Panc1 (cell line): Measurements from ENCODE around the gene KBTBD2. TPM values are rescaled to one million over a fixed set of nuclear protein-coding genes. Genes with fewer than 3 reads are reported as not detected.
"Not testable (repeated sequence)": the region's sequence is repeated elsewhere in the genome, so short reads cannot be mapped to it uniquely, and the experiment has no call there.

Experiments
- ATAC-seq: fragments of 200-7000 bp; cut with Tn5 transposase; 2 replicates; pipeline ENCODE4 v1.9.1; 2020; ENCODE audit warnings: mild to moderate bottlenecking, moderate library complexity
- BruUV-seq: library from RNA; stranded (reverse); fragments of 400-500 nt; replicated peaks from 2 replicates; lab custom pipeline; 2021; lab: Mats Ljungman, UMichigan
- CTCF ChIA-PET: fragments of 300-600 bp; sonication (Branson Sonifier 250); formaldehyde crosslinking; loops from one replicate; lab custom pipeline; 2022; ENCODE audit warnings: antibody characterized with exemption; lab: Charles Lee
- POLR2A ChIA-PET: fragments of 300-600 bp; sonication (Branson Sonifier 250); formaldehyde crosslinking; loops from one replicate; lab custom pipeline; 2022; ENCODE audit warnings: antibody characterized with exemption; lab: Charles Lee
- DNase-seq: peaks from one replicate; pipeline ENCODE4 v3.0.0-alpha.2; 2010; ENCODE audit warnings: low read depth, low spot score
- H3K27ac ChIP-seq: 2 replicates; pipeline ENCODE4 v1.5.1; 2011; ENCODE audit warnings: mild to moderate bottlenecking, low read length, inconsistent platforms
- H3K27me3 ChIP-seq: fragments of 200-500 bp; sonication (Bioruptor generic); 2 replicates; pipeline ENCODE4 v1.6.0; 2014; ENCODE audit warnings: low read length, inconsistent platforms; ENCODE audit not compliant: control insufficient read depth, insufficient read depth
- H3K36me3 ChIP-seq: fragments of 200-500 bp; sonication (Bioruptor generic); 2 replicates; pipeline ENCODE4 v1.5.1; 2014; ENCODE audit warnings: inconsistent platforms, mild to moderate bottlenecking, low read length, moderate library complexity; ENCODE audit not compliant: control insufficient read depth, insufficient read depth
- H3K4me1 ChIP-seq: 2 replicates; pipeline ENCODE4 v1.5.1; 2011; ENCODE audit warnings: inconsistent platforms, mild to moderate bottlenecking, low read length, moderate library complexity; ENCODE audit not compliant: control insufficient read depth, insufficient read depth
- H3K4me3 ChIP-seq, 2 experiments: 2 replicates each; pipeline ENCODE4 v1.5.1; 2011 to 2012; ENCODE audit warnings: low read depth in 2 of 2, low read length in 2 of 2, mild to moderate bottlenecking in 2 of 2, inconsistent platforms in 1 of 2, moderate library complexity in 1 of 2
- H3K9me3 ChIP-seq: fragments of 200-500 bp; sonication (Bioruptor generic); 2 replicates; pipeline ENCODE4 v1.5.1; 2014; ENCODE audit warnings: low read depth, mild to moderate bottlenecking, inconsistent platforms, low read length, moderate library complexity; ENCODE audit not compliant: control insufficient read depth, insufficient read depth
- CTCF ChIP-seq: fragments of 450-650 bp; IDR thresholded peaks from 2 replicates; pipeline ENCODE4 v1.5.1; 2017; ENCODE audit warnings: mild to moderate bottlenecking
- POLR2AphosphoS5 ChIP-seq: IDR thresholded peaks from 2 replicates; pipeline ENCODE4 v1.6.1; 2012; ENCODE audit warnings: mild to moderate bottlenecking, low read depth, low read length, moderate library complexity
- REST ChIP-seq, 2 experiments: IDR thresholded peaks; 2 replicates each; pipeline ENCODE4 v1.6.1; 2011 to 2012; ENCODE audit warnings: low read depth in 2 of 2, control low read depth in 1 of 2, low read length in 1 of 2, mild to moderate bottlenecking in 1 of 2, moderate library complexity in 1 of 2; ENCODE audit not compliant: insufficient read depth in 1 of 2
- SIN3A ChIP-seq: IDR thresholded peaks from 2 replicates; pipeline ENCODE4 v1.6.1; 2012; ENCODE audit warnings: low read depth, mild to moderate bottlenecking, low read length, moderate library complexity, borderline replicate concordance; ENCODE audit not compliant: insufficient read depth
- TCF7L2 ChIP-seq: IDR thresholded peaks from 2 replicates; pipeline ENCODE4 v1.6.1; 2011; ENCODE audit warnings: mild to moderate bottlenecking, low read depth, low read length, inconsistent platforms
- in situ Hi-C: cut with HindIII; loops from 2 replicates; pipeline ENCODE4 v1.10.0; 2016; ENCODE audit warnings: low sequenced_read_pairs, low pct_unique_long_range_greater_than_20kb
- intact Hi-C: fragments of 100-400 bp; cut with micrococcal nuclease; formaldehyde crosslinking; loops from one replicate; pipeline ENCODE4 v1.10.0; 2022; ENCODE audit not compliant: unreplicated experiment
- total RNA-seq: library from RNA; stranded (reverse); gene quantifications from one replicate; pipeline ENCODE4 v1.2.1, GENCODE V29; 2021; ENCODE audit not compliant: unreplicated experiment

The KBTBD2 gene
- total RNA-seq, 1 experiment from 2014 or later = 36.8 TPM

- TF ChIP-seq REST (IDR thresholded peaks at IDR 0.05; ENCODE audit: insufficient read depth in 1 of 2, low read depth in 2 of 2, low read length in 1 of 2) = no peak
- no peak for TF ChIP-seq POLR2AphosphoS5
- TF ChIP-seq CTCF = no peak
- TF ChIP-seq TCF7L2 = no peak
- TF ChIP-seq SIN3A = no peak
- H3K27ac ChIP-seq = no peak overlapping the region
- intact Hi-C loops (no loop called here), in situ Hi-C loops (no loop called here)
- CTCF ChIA-PET = no interaction called here
- 0 out of 2 replicates have a peak, but pooled peaks cover 2% of the 10 kb centered on the region for H3K4me1 ChIP-seq
- ATAC-seq (no peak), DNase-seq (no peak)
- H3K27me3 ChIP-seq = no peaks in the 10 kb centered on the region
- no peaks in the 10 kb centered on the region for H3K36me3 ChIP-seq
- H3K9me3 ChIP-seq = no peaks in the 10 kb centered on the region
- H3K4me3 ChIP-seq = no peak overlapping the region
- no TSS peak for BruUV-seq
- POLR2A ChIA-PET = interaction anchor here (1.4 kb wide), 1 partner anchor 11 kb away, joined by 6 read pairs; no protein-coding TSS in a partner anchor
These were observed 10.1 kb upstream of the KBTBD2 start for GRCh38 chr7:32901629-32902028.

- in situ Hi-C loops (no loop called here), intact Hi-C loops (no loop called here)
- no peaks in the 10 kb centered on the region for H3K27me3 ChIP-seq
- no peak overlapping the region for H3K27ac ChIP-seq
- BruUV-seq = no TSS peak
- no peaks in the 10 kb centered on the region for H3K36me3 ChIP-seq
- DNase-seq = no peak
- ChIA-PET CTCF (no interaction called here), POLR2A (interaction anchor here (1.4 kb wide), 1 partner anchor 10 kb away, joined by 6 read pairs; no protein-coding TSS in a partner anchor)
- H3K4me3 ChIP-seq = no peak overlapping the region
- H3K9me3 ChIP-seq = no peaks in the 10 kb centered on the region
- H3K4me1 ChIP-seq = 0 out of 2 replicates have a peak, but pooled peaks cover 2% of the 10 kb centered on the region
- ATAC-seq = no peak
- TF ChIP-seq TCF7L2 = no peak
- TF ChIP-seq REST (IDR thresholded peaks at IDR 0.05; ENCODE audit: insufficient read depth in 1 of 2, low read depth in 2 of 2, low read length in 1 of 2) = no peak
- TF ChIP-seq SIN3A = no peak
- TF ChIP-seq CTCF = no peak
- no peak for TF ChIP-seq POLR2AphosphoS5
These were observed 9.0 kb upstream of the KBTBD2 start for GRCh38 chr7:32900433-32900995.

- CTCF ChIA-PET, BruUV-seq, POLR2A ChIA-PET, ATAC-seq, H3K9me3 ChIP-seq, H3K4me1 ChIP-seq, H3K27me3 ChIP-seq, DNase-seq, H3K27ac ChIP-seq, H3K4me3 ChIP-seq, in situ Hi-C loops, intact Hi-C loops, H3K36me3 ChIP-seq: not testable (repeated sequence)
These were observed 5.8 kb upstream of the KBTBD2 start for GRCh38 chr7:32897376-32897775.
